Measurements from ENCODE around the gene STK10.
A peak's percentile ranks its signal among the peaks of the same experiment; 100 is the strongest.
"Not testable (repeated sequence)": the region's sequence is repeated elsewhere in the genome, so short reads cannot be mapped to it uniquely, and the experiment has no call there.

The STK10 gene

DNA sequence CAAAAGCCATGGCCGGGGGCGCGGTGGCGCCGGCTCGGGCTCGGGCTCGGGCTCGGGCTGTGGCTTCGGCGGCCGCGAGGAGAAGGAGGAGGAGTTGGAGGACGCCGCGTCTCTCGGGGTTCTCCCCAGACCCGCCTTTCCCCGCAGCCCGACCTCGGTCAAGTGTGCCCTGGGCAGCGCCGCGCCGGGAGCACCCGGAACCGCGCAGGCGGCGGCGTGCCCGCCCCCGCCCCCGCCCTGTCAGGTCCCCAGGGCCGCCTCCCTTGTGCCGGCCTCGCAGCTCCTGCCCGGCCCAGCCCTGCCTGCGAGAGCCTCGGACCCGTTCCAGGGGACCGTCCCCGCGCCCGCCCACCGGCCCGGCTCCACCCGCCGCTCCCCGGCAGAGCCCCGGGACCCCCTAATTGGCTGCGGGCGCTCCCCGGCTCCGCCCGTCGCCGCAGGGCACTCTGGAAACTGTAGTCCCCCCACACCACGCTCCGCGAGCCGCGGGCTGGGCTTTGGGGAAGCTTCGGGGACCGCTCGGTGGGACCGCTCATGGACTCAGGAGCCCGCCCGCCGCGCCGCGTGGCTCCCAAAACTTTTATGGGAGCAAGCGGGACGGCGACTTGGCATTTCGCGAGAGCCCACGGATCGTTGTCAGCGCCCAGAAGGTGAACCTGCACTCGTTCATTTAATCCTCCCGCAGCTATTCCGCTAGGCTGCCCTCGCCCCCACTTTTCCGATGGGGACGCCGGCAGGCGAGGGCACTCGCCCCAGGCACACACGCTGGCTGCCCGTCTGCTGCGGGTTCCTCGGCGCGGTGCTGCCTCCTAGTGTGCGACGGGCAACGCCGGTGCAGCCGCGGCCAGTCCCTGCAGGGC, at the start of gene STK10:
Gene STK10 (minus strand): TSS at position 192 of the 860 bp plus-strand sequence. CDS start 182 bp downstream, at position 10.
- peak; percentile 90 for DNase-seq

- DNase-seq = no peak
These were observed 48.1 kb upstream of the STK10 start for GRCh38 chr5:172235827-172236736.

DNA sequence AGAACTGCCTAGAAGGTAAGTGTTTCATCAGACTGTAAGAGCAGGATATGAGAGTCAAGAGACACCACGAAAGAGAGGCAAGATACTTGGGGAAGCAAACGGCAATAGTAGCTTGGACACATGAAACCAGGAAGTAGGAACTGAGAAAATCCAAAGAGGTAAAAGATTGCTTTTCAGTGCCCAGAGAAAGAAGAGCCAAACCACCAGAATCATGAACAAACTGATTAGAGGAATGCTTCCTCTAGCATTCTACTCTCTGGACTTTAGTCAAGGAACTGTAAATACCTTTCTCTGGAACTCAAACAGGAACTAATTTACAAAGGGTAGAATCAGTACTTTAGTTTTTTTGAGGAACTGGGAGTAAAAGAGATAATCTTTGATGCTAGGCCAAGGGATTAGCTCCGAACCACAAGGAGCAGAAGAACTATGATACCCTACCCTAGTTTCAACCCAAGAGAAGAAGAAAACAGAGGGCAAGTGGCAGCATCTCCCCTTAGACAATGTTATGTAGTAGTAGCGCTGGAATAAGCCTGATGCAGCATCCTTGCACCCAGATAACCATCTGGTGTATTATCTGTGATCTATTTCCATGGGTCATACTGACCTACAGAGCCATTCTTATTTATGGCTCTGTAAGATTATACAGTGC, 47.2 kb upstream of the STK10 start:
- DNase-seq = no peak

GRCh38 chr5:172234031-172234430, 46.0 kb upstream of the STK10 start:
- DNase-seq = no peak

DNA sequence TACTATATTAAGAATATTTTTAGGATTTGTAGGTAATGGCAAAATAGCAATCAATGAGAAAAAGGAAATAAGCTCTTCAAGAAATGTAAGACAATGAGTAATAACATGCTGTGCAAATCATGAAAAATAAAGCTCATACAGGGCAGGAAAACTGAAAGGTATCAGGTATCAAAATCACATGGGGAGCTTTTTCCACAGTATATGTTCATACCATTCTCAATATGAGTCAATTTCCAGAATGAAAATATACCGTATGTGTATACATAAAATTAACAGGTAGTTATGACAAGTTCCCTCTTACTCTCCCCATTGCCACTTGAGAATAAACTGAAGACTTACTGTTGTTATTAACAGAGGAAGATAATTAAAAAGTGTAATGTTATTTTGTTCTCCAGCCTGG, 41.9 kb upstream of the STK10 start:
- no peak for DNase-seq

DNA sequence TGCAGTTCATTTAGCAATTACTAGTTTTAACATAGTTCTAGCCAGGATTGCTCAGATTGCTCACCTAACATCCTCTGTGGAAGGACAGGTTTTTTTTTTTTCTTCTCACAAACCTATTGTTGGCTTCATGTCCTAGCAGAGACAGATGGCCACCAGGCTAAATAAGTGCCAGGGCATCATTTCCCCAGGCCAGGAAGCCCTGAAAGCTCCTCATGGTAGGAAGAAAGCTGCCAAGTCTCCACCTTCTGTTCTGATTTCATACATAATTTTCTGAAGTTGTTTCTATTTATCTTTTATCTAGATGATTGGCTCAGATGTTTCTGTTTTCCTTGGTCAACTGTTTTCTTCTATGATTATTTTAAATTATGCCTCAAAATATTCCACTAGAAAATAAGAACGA, 37.0 kb upstream of the STK10 start:
- DNase-seq = no peak

- peak; percentile 68 for DNase-seq
These were observed 36.2 kb upstream of the STK10 start for GRCh38 chr5:172223901-172224873.

- DNase-seq = no peak
These were observed 31.3 kb upstream of the STK10 start for GRCh38 chr5:172219296-172219695.

- DNase-seq = no peak
These were observed 28.3 kb upstream of the STK10 start for GRCh38 chr5:172216345-172216744.

DNA sequence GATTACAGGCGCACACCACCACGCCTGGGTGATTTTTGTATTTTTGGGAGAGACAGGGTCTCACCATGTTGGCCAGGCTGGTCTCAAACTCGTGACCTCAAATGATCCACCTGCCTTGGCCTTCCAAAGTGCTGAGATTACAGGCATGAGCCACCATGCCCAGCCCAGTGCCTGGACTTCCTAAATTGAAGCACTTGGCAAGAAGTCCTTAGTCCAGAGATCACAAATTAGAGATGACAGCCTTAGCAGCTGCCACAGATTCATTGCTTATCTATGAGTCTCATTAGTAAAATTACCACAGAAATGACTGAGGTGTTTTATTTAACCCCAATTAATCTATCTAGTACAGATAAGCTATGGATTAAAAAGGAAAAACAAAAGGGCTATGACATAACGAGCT, 25.1 kb upstream of the STK10 start:
- DNase-seq = no peak

- no peak for DNase-seq
These were observed 23.7 kb upstream of the STK10 start for GRCh38 chr5:172211676-172212075.

- DNase-seq = no peak
These were observed 21.7 kb upstream of the STK10 start for GRCh38 chr5:172209714-172210113.

- DNase-seq = no peak
These were observed 19.5 kb upstream of the STK10 start for GRCh38 chr5:172207511-172207910.

GRCh38 chr5:172205984-172206383, 18.0 kb upstream of the STK10 start:
- not testable (repeated sequence) for DNase-seq

DNA sequence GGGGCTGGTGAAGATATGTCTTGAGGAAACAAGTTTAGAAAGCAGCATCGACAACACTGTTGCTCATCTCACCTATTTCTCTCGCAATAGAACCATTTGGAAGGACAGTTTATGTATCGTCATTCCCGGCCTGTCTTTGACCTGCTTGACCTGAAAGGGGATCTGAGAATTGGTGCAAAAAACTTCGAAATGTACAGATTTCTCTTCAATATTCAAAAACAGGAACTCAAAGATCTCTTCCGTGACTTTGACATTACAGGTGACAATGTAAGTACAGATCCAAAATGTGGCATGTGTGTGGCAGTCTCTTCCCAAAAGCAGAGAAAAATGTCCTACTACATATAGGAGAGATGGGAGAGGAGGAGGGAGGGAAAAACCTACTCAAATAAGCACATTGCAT, 12.5 kb upstream of the STK10 start:
- DNase-seq = no peak

GRCh38 chr5:172199446-172199845, 11.4 kb upstream of the STK10 start:
- DNase-seq = no peak

DNA sequence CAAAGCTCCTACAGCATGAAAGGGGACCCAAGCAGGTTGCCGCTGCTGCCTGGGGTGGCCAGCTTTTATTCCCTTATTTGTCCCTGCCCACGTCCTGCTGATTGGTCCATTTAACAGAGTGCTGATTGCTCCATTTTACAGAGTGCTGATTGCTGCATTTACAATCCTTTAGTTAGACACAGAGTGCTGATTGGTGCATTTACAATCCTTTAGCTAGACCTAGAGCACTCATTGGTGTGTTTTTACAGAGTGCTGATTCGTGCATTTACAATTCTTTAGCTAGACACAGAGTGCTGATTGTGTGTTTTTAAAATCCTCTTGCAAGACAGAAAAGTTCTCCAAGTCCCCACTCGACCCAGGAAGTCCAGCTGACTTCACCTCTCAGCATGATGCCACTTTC, 9.8 kb upstream of the STK10 start:
- DNase-seq = not testable (repeated sequence)

DNA sequence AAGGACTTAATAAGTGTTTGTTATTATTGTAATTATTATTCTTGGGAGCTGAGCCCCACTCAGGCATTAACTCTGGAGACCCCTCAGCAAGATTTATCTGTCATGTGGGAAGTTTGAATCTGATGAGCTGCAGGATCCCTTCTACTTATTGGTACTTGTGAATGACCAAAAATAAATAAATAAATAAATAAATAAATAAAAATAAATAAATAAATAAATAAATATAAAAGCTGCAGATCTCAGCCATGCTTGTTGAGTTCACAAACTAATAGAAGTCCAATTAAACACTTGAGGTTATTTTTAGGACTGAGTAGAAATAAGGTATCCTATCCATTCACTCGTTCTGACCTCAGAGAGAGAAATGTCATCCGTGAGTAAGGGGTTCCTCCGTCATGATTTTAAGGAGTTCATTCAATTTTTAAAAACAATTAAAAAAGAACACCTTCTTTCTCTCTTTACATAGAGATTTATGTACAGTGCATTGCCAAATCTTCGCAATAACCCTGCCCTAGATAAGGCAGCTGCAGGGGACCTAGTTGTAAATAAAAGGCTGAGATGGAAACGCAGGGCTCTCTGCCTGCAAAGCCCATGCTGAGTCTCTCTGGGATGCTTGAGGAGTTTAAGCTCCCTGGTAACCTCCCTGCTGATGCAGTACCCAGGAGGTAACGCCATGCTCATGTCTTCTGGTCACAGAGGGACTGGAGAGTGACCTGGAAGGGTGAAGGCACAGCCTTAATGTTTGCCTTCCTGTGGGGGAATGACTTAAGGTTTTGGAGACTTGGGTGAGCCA, 7.2 kb upstream of the STK10 start:
- DNase-seq = no peak

DNA sequence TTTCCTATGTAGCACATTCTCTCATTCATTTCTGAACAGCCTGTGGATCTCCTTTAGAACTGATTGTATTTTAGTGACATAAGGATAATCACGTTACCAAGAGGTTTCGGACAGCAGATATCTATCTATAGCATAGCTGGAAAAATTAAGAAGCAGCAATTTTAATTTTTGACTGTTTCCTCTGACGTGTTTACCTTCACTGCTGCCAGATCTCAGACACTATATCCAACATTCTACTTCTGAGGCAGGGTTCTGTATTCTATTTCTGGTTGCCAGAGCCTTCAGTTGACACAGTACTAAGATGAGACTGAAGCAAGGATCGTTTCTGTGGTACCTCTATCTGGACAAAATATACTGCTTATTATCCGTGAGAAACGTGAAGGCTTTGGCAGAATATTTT, 5.8 kb upstream of the STK10 start, which contains the start of gene EFCAB9:
Gene EFCAB9 (plus strand): TSS at position 301 of the 400 bp plus-strand sequence. CDS start 1 bp downstream, at position 302.
- DNase-seq = no peak

DNA sequence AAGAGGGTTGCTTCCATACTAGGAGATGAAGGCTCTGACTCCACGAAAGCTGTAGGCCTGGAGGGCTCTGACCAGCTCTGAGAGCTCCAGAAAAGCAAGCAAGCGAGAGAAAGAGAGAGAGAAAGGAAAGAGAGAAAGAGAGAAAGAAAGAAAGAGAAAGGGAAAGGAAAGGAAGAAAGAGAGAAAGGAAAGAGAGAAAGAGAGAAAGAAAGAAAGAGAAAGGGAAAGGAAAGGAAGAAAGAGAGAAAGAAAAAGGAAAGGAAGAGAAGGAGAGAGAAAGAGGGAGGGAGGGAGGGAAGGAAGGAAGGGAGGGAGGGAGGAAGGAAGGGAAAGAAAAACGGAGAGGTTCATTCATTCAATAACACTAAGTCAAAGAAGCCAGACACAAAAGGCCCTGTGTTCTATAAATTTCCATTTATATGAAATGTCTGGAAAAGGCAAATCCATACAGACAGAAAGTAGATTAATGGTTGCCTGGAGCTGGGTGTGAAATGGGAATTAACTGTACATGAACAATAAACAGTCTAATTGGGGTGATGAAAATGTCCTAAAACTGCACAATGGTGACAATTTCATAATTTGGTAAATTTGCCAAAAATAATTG, 1.8 kb upstream of the STK10 start:
- DNase-seq = no peak
